MCF 10A (cell line): ENCODE measurements around the gene NPTXR. TPM values are rescaled to one million over a fixed set of nuclear protein-coding genes. Genes with fewer than 3 reads are reported as not detected.

Experiments
- Bru-seq: library from RNA; stranded (reverse); fragments of 400-500 nt; gene quantifications from one replicate; lab custom pipeline; 2021; lab: Mats Ljungman, UMichigan
- BruChase-seq, 2 experiments: library from RNA; stranded (reverse); fragments of 400-500 nt; gene quantifications; one replicate each; lab custom pipeline; 2021; lab: Mats Ljungman, UMichigan
- BruUV-seq: library from RNA; stranded (reverse); fragments of 400-500 nt; replicated peaks from 2 replicates; lab custom pipeline; 2021; lab: Mats Ljungman, UMichigan
- CTCF ChIA-PET: fragments of 300-600 bp; sonication (Branson Sonifier 250); formaldehyde crosslinking; extraction: SDS; loops from one replicate; lab custom pipeline; 2021; ENCODE audit warnings: antibody characterized with exemption, inconsistent platforms; lab: Yijun Ruan, JAX
- POLR2A ChIA-PET: fragments of 300-600, 350-650 bp; sonication (Branson Sonifier 250); formaldehyde crosslinking; extraction: SDS; loops from one replicate; lab custom pipeline; 2020; ENCODE audit warnings: antibody characterized with exemption, inconsistent platforms; lab: Yijun Ruan, JAX
- DNase-seq: peaks from one replicate; pipeline ENCODE4 v3.0.0-alpha.2; 2018; ENCODE audit not compliant: unreplicated experiment
- H3K27ac Mint-ChIP-seq: one replicate; pipeline ENCODE4 v1.8.0; 2022; ENCODE audit warnings: mild to moderate bottlenecking, low read depth, mixed read lengths; ENCODE audit not compliant: unreplicated experiment
- H3K27me3 Mint-ChIP-seq: one replicate; pipeline ENCODE4 v1.8.0; 2022; ENCODE audit warnings: mixed read lengths; ENCODE audit not compliant: insufficient read depth, unreplicated experiment
- H3K36me3 Mint-ChIP-seq: one replicate; pipeline ENCODE4 v1.8.0; 2022; ENCODE audit warnings: mild to moderate bottlenecking, moderate library complexity, mixed read lengths; ENCODE audit not compliant: insufficient read depth, unreplicated experiment
- H3K4me1 Mint-ChIP-seq: one replicate; pipeline ENCODE4 v1.8.0; 2022; ENCODE audit warnings: mixed read lengths; ENCODE audit not compliant: insufficient read depth, unreplicated experiment
- H3K4me3 Mint-ChIP-seq: one replicate; pipeline ENCODE4 v1.8.0; 2022; ENCODE audit warnings: mild to moderate bottlenecking, moderate library complexity, mixed read lengths; ENCODE audit not compliant: unreplicated experiment
- H3K9me3 Mint-ChIP-seq: one replicate; pipeline ENCODE4 v1.8.0; 2022; ENCODE audit warnings: mixed read lengths; ENCODE audit not compliant: unreplicated experiment
- intact Hi-C: fragments of 100-400 bp; cut with micrococcal nuclease; formaldehyde crosslinking; loops from 2 replicates; pipeline ENCODE4 v1.14.1; 2022
- long read RNA-seq: library from polyadenylated mRNA; stranded (forward); transcript quantifications from one replicate; pipeline ENCODE4 v2.0.0, GENCODE V29; 2022
- total RNA-seq: library from RNA; stranded (reverse); gene quantifications from 2 replicates; pipeline ENCODE4 v1.2.3, GENCODE V29; 2022
- TF ChIP-seq, protein P1 (sequence below): fragments of 200-600 bp; IDR thresholded peaks from one replicate; pipeline ENCODE4 v1.8.0; 2022; ENCODE audit warnings: antibody characterized with exemption, mild to moderate bottlenecking; ENCODE audit not compliant: unreplicated experiment

Gene NPTXR
- total RNA-seq (0.93 and 0.96 TPM in 2 replicates), Bru-seq, nascent RNA (percentile 25 among the genes with signal in this experiment), BruChase-seq, experiment 1, labeled RNA remaining after a 6-hour chase (percentile 29 among the genes with signal in this experiment), BruChase-seq, experiment 2, labeled RNA remaining after a 2-hour chase (percentile 22 among the genes with signal in this experiment)
- long read RNA-seq, partial matches to known transcripts, result 0 of 2 reads
- long read RNA-seq, other reads (novel, unspliced or antisense), result 2 of 2 reads

DNA sequence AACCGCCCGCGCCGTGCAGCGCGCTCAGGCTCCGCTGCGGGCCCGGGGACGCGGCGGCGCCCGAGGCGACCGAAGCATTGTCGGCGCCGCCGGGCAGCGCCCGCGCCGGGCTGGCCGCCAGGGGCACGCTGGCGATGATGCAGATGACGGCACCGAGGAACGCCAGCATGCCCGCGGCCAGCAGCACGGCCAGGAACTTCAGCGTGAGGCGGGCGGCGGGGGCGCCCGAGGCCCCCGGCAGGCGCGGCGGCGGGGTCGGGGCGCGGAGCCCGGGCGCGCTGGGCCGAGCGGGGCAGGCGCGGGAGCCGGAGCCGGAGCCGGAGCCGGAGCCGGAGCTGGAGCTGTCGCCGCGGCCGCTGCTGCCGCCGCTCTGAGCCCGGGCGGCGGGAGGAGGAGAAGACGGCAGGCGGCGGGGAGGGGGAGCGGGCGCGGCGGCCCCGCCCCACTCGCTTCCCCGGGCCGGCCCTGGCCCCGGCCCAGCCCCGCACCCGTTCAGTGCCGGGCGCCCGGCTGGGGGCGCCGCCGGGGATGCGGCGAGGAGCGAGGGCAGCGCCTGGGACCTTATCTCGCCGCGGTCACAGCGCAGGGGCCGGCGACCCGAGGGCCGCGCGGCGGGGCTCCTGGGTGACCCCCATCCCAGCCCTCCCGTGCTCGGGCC, at the start of gene NPTXR:
Gene NPTXR (minus strand): TSS at position 372 of the 658 bp plus-strand sequence.
- Mint-ChIP-seq H3K4me1 (peaks cover 14% of the 10 kb centered on the region), H3K36me3 (peaks cover 4% of the 10 kb centered on the region), H3K27ac (no peak within 1 kb of the TSS), H3K27me3 (peaks cover 56% of the 10 kb centered on the region), H3K9me3 (no peaks in the 10 kb centered on the region), H3K4me3 (peak within 1 kb of the TSS; percentile 62)
- ChIA-PET CTCF (no interaction called here), POLR2A (interaction anchor here (1.2 to 1.3 kb wide), 2 partner anchors 8 to 12 kb away, joined by 3 read pairs; no protein-coding TSS in a partner anchor)
- TF ChIP-seq, protein P1, sequence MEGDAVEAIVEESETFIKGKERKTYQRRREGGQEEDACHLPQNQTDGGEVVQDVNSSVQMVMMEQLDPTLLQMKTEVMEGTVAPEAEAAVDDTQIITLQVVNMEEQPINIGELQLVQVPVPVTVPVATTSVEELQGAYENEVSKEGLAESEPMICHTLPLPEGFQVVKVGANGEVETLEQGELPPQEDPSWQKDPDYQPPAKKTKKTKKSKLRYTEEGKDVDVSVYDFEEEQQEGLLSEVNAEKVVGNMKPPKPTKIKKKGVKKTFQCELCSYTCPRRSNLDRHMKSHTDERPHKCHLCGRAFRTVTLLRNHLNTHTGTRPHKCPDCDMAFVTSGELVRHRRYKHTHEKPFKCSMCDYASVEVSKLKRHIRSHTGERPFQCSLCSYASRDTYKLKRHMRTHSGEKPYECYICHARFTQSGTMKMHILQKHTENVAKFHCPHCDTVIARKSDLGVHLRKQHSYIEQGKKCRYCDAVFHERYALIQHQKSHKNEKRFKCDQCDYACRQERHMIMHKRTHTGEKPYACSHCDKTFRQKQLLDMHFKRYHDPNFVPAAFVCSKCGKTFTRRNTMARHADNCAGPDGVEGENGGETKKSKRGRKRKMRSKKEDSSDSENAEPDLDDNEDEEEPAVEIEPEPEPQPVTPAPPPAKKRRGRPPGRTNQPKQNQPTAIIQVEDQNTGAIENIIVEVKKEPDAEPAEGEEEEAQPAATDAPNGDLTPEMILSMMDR, result no peak
- DNase-seq, result no peak
- intact Hi-C loops, result loop anchor here (5.0 kb wide), 2 partner anchors 41 to 76 kb away; no protein-coding TSS in a partner anchor
- BruUV-seq, result no TSS peak

DNA sequence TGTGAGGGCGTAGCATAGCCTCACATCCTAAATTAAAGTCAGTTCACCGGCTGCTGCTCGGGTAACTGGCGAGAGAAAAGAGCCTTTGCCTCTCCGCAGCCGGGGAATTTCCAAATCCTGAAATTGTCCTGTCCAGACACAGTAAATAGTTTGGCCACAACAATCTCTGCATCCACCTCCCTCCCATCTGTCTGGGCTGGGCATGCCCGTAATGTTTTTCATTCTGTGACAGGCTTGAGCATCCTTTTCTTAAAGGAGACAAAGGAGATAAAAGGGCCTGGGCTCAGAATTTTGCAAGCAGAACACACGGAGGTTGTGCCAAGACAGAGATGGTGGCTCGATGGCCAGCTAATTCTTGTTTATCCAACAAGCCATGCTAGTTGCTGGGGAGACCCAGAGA, 47.4 kb upstream of the NPTXR start:
- H3K27ac Mint-ChIP-seq, result no peak overlapping the region
- H3K9me3 Mint-ChIP-seq, result no peaks in the 10 kb centered on the region
- ChIA-PET POLR2A (no interaction called here), CTCF (interaction anchor here (1.4 kb wide), 1 partner anchor 82 kb away, joined by 3 read pairs; no protein-coding TSS in a partner anchor)
- no peak for DNase-seq
- H3K4me1 Mint-ChIP-seq, result no peaks in the 10 kb centered on the region
- peaks cover 6% of the 10 kb centered on the region for H3K36me3 Mint-ChIP-seq
- TF ChIP-seq, protein P1, result no peak
- H3K27me3 Mint-ChIP-seq, result peaks cover 66% of the 10 kb centered on the region
- intact Hi-C loops, result no loop called here
- BruUV-seq, result no TSS peak
- no peak overlapping the region for H3K4me3 Mint-ChIP-seq

DNA sequence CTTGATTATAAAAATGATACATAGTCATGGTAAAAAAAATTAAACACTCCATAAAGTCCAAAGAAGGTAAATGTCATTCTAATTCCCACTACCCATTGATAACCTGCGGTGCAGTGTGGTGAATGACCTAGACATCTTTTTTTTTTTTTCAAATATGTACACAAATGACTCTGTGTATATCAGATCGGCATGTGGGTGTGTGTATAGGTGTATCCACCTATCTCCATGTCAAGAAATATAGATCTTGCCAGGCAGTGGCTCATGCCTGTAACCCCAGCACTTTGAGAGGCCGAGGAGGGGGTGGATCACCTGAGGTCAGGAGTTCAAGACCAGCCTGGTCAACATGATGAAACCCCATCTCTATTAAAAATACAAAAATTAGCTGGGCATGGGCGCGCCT, 46.5 kb upstream of the NPTXR start:
- Mint-ChIP-seq H3K27me3 (peaks cover 60% of the 10 kb centered on the region), H3K9me3 (no peaks in the 10 kb centered on the region), H3K27ac (no peak overlapping the region), H3K4me1 (no peaks in the 10 kb centered on the region), H3K4me3 (no peak overlapping the region), H3K36me3 (peaks cover 6% of the 10 kb centered on the region)
- BruUV-seq, result no TSS peak
- POLR2A ChIA-PET, result no interaction called here
- intact Hi-C loops, result no loop called here
- DNase-seq, result no peak
- TF ChIP-seq, protein P1, result no peak
- CTCF ChIA-PET, result interaction anchor here (0.6 to 1.4 kb wide), 3 partner anchors 81 to 269 kb away, joined by 3 read pairs; no protein-coding TSS in a partner anchor

DNA sequence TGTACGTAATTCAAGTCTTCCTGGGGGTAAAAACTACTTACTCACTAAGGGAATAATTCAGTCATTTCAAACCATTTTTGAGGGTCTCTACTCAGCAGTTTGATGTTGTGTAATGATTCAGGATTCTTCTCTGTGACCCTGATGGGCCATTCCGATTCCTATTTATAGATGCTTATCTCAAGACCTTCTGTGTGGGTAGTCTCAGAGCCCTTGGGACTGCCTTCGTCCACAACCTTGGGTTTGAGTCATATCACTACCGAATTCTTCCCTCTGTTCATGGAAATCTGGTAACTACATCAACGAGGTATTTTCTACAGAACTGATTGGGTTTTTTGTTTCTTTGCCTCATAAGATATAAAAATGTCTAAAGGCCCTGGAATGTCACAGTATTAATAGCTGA, 42.5 kb upstream of the NPTXR start:
- intact Hi-C loops, result no loop called here
- BruUV-seq, result no TSS peak
- TF ChIP-seq, protein P1, result no peak
- no peak overlapping the region for H3K4me3 Mint-ChIP-seq
- ChIA-PET POLR2A (no interaction called here), CTCF (interaction anchor here (0.7 kb wide), 1 partner anchor 53 kb away, joined by 3 read pairs; no protein-coding TSS in a partner anchor)
- no peak overlapping the region for H3K27ac Mint-ChIP-seq
- DNase-seq, result no peak
- peaks cover 16% of the 10 kb centered on the region for H3K4me1 Mint-ChIP-seq
- H3K9me3 Mint-ChIP-seq, result no peaks in the 10 kb centered on the region
- H3K36me3 Mint-ChIP-seq, result peaks cover 6% of the 10 kb centered on the region
- peaks cover 57% of the 10 kb centered on the region for H3K27me3 Mint-ChIP-seq
